Adrenal gland (tissue), 5 donors: ENCODE results near the gene TBC1D22A.

Experiments used
- POLR2A ChIP-seq, 2 donors: fragments of 450-650 bp; IDR thresholded peaks; one replicate each; pipeline ENCODE4 v1.6.1; 2017; ENCODE audit warnings: antibody characterized with exemption in 2 of 2, mild to moderate bottlenecking in 2 of 2, moderate library complexity in 1 of 2
- TF ChIP-seq, protein P1 (sequence below), 6 experiments: fragments of 450-650 bp in 4 of 6; fragments of 200-600 bp in 2 of 6; sonication (generic) in 1 of 6; IDR thresholded peaks; 1 replicate in 5 of 6; 2 replicates in 1 of 6; pipeline versions ENCODE4 v1.5.1 to v1.8.0; 2016 to 2021; ENCODE audit warnings: antibody characterized with exemption in 6 of 6, mild to moderate bottlenecking in 2 of 6, moderate library complexity in 1 of 6
- donor health status: DM: no; HTN: no; CAD: no.

DNA sequence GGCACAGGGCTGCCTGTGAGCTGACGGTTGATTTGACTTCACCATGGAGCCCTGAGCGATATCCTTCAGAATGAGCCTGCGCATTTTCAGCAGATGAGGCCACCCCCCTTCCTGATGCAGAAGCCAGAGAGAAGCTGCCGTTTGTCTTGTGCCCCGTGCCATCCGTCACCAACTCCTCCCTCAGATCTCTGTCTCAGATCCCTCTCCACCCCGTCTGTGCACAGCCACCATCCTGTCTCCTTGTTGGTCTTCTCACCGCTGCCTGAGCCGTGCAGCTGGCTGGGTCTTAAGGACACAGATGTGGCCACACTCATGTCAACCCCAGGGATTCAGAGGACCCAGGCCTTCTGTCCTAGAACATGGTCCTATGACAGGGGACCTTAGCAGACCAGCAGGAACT lies 293.9 kb downstream of the TBC1D22A start:
- TF ChIP-seq, protein P1, sequence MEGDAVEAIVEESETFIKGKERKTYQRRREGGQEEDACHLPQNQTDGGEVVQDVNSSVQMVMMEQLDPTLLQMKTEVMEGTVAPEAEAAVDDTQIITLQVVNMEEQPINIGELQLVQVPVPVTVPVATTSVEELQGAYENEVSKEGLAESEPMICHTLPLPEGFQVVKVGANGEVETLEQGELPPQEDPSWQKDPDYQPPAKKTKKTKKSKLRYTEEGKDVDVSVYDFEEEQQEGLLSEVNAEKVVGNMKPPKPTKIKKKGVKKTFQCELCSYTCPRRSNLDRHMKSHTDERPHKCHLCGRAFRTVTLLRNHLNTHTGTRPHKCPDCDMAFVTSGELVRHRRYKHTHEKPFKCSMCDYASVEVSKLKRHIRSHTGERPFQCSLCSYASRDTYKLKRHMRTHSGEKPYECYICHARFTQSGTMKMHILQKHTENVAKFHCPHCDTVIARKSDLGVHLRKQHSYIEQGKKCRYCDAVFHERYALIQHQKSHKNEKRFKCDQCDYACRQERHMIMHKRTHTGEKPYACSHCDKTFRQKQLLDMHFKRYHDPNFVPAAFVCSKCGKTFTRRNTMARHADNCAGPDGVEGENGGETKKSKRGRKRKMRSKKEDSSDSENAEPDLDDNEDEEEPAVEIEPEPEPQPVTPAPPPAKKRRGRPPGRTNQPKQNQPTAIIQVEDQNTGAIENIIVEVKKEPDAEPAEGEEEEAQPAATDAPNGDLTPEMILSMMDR (IDR thresholded peaks at IDR 0.05): no peak
- TF ChIP-seq POLR2A (IDR thresholded peaks at IDR 0.05): no peak
